Measurements from ENCODE around the gene MMP7.

The MMP7 gene, protein sequence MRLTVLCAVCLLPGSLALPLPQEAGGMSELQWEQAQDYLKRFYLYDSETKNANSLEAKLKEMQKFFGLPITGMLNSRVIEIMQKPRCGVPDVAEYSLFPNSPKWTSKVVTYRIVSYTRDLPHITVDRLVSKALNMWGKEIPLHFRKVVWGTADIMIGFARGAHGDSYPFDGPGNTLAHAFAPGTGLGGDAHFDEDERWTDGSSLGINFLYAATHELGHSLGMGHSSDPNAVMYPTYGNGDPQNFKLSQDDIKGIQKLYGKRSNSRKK

DNA sequence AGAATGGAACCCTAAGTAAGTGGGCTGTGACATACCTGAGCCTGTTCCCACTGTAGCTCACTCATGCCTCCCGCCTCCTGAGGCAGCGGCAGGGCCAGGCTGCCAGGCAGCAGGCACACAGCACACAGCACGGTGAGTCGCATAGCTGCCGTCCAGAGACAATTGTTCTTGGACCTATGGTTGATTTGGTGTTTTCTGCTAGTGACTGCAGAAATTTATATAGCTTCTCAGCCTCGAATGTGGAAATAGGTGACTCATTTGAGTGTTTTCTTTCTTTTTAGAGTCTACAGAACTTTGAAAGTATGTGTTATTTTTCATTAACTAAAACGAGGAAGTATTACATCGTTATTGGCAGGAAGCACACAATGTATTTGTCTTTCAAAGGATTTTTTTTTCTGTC lies at the start of gene MMP7:
MMP7 (minus strand) TSS at position 190 of the 400 bp plus-strand sequence; CDS start at position 143, 47 bp downstream.
- DNase-seq = no peak

DNA sequence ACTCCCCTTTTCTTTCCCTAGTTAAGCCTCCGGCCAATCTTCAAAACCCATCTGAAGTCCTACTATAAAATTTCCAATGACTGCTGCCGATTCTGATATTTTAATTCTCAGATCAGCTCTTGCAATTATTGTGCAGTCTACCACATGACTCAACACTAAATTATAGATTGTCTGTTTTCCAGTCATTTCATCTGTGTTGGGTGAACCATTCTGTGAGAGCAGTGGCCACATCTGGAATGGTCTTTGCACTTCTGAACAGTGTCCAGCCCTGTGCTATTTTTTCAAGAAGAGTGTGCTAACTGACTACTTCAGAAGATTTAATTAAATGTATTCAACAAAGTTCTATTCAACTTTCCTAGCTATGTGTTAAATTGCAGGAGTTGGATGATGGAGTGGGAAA lies 47.2 kb upstream of the MMP7 start:
- no peak for DNase-seq

DNA sequence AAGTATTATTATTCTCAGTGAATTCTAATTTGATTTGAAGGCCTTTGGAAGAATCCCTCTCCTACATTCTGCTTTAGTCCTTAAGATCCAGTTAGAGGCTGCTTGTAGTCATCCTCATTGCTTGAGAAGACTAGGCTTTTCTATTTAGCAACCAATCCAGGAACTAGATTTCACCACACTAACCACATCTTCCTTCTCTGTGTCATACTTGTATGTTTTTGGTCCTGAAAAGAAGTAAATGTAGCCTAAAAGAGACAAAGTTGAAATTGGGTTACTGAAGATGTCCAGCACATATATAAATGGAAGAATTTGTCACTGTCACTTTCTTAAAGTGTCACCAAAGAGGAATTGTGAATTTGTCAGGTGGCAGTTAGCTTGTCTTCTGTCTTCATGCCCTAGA lies 46.6 kb upstream of the MMP7 start:
- DNase-seq = no peak

DNA sequence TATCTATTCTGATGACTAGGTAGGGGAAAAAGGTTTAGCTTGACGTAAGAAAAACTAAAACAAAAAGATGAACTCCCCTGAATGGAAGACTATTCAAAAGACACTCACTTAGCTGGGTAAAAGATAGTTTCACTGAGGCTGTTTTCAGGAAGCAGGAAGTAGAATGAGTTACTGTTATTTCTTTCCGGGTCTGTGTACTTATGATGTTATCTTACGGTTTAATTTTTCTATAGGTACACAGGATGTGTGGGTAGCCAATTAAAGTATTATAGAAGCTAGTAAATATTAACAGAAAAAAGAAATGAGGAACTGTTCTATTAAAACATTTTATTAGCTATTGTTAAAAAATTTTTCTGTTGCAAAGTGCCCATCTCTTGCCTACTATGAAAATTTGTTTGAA lies 45.8 kb upstream of the MMP7 start:
- no peak for DNase-seq

DNA sequence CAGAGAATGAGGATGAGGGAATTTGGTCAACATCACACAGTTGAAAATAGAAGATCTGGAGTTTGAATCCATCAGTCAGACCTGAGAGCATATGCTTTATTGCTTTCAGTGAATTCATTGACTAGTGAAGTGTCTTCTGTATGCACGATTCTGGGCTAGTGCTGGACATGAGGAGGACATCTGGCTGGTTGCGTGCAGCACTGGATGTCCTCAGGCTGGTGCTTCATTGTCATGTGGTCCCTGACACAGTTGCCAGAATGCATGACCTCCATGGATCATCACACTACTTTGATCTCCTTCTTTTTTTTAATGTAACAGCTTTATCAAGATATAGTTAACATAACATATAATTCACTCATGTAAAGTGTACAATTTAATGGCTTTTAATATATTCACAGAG lies 44.5 kb upstream of the MMP7 start:
- no peak for DNase-seq

DNA sequence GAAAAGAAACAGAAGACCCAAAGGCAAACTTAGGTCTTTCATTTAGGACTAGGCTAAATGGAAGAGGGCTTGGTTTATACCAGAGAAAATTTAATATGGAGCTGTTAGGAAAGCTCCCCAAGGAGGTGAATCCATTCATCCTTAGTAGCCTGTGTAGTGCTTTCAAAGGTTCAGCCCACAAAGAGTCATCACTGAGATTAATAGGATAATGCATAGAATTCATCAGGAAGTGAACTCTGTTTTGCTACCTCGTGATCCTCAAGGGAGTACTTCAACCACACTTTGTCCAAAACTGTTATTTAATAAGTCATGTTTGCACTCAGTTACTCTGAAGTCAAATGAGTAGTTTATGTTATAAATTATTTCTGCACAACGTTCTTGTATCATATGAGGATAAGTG lies 43.3 kb upstream of the MMP7 start:
- DNase-seq = no peak

DNA sequence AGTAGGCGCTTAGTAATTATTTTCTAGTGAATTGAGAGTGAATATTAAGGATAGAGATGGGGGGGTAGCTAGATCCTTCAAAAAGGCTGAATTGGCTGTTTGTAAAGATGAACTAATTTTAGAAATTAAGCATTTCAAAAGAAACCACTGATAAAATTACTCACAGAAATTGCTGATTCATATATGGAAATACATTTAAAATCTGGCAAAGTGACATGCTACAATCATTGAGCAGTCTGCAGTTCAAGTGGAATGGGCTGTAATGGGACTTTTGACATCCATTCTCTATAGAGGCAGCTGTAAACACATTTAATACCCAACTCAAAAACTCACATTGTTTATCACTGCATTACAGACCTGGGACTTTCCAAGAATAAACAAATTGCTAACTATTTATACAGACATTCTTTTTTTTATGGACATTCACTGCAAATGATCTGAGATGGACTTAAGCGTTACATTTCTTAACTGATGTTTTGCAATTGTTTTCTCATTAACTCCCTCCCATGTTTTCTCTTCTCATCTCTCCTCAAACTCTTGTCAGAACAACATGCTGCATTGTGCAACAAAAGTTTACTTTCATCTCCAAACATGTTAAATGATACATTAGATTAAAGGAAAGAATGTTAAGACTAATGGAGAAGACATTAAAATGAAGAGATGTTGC lies 42.1 kb upstream of the MMP7 start:
- DNase-seq = no peak

DNA sequence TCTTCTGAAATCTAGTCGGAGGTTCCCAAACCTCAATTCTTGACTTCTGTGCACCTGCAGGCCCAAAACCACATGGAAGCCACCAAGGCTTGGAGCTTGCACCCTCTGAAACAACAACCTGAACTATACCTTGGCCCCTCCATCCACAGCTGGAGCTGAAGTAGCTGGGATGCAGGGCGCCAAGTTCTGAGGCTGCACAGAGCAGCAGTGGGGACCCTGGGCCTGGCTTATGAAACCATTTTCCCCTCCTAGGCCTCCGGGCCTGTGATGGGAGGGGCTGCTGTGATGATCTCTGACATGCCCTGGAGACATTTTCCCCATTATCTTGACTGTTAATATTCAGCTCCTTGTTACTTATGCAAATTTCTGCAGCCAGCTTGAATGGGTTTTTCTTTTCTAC lies 38.3 kb upstream of the MMP7 start:
- no peak for DNase-seq

DNA sequence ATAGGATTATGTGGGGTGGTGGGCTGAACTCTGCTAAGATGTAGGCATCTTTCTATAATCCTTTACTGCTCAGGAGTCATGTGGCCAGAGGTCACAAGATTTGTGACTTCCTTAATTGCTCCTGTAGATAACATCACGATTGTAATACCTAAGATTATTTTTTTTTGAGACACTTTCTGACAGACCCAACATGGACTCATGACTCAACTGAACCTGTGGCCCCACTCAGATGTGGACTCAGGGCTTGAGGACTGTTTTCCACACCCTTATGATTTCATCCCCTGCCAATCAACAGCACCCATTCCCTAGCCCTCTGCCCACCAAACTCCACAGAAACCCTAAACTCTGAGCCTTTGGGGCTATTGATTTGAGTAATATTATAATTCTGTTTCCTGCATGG lies 35.6 kb upstream of the MMP7 start:
- no peak for DNase-seq

DNA sequence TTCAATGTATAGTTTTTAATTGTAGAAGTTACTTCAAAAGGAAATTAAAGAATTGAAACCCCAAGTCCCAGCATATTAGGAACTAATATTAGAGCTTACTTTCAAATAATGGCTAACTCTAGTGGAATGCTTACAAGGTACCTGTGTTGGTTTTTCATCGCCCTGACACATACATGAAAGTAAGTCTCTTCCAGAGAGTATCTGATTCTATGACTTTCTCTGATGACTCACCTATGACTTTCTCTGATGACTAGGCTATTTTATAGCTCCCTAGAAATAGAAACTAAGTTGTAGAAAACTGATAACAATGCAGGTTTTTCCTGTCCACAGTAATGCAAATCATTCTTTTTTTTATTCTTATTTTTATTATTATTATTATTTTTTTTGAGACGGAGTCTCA lies 33.6 kb upstream of the MMP7 start:
- DNase-seq = no peak

DNA sequence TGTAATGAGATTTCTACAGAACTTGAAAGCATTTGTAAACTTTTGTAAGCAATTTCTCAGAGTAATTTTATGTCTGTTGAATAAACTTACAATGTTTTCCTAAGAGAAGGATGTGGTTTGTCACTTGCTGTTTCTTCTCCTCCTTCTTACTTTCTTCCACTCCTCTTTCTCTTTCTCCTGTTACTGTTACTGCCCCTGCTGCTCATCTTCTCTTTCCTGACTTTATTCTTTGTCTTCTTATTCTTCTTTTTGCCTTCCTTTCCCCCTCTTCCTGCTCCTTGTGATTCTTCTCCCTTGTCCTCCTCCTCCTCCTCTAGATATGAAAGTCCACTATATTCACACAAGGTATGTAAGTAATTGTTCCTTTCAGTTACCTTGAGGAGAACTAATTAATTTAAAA lies 31.1 kb upstream of the MMP7 start:
- DNase-seq = no peak

DNA sequence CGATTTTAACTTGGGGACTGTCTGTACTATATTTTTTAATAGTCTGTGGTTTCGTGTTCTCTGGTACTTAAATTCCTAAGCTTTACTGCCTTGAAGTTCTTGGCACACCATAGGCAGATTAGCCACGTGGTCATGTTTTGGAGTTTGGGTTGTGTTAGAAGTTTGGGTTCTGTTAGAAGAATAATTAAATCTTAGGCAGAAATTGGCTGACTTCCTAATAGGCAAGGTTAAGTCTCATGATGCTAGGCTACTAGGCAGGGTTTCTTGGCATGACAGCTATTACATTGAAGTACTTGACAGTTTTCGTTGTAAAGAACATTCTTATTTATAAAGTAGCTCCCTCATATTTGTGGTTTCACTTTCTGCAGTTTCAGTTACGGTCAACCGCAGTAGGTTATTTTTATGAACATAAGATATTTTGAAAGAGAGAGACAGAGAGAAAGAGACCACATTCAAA lies 30.0 kb upstream of the MMP7 start:
- no peak for DNase-seq

DNA sequence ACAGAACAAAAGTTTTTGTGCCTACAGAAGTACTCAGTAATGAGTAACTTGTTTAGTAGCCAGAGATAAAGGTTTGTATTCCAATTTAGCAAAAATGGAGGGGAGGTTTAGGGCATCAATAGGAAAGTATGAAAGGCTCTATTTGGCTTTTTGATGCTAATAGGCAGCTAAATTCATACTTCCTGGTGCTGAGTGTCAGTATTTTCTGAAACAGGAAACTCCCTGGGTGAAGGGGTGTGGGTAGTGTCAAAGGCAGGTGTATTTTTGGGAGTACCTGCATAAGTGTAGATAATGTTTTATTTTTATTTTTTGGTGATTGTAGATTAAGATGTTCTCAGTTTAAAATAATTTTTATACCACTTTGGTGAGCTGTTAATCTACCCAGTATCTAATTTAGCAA lies 29.3 kb upstream of the MMP7 start:
- no peak for DNase-seq

DNA sequence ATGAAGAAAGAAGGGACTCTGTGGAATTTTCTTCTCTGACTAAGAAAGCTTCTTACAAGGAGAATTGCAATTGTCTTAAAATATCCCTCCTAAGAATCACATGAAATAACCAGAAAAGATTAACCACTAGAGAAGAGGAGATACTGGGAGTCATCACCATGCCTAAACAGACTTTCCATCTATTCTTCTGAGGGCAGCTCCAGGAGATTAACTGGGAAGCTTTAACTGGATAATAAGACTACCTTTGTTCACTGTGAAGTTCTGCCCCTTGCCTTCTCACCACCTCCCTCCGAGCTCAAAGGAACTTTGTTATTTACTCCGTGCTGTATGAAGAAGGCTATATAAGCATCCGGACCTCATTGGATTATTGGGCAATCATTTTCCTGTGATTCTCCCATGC lies 24.5 kb upstream of the MMP7 start:
- DNase-seq = no peak

DNA sequence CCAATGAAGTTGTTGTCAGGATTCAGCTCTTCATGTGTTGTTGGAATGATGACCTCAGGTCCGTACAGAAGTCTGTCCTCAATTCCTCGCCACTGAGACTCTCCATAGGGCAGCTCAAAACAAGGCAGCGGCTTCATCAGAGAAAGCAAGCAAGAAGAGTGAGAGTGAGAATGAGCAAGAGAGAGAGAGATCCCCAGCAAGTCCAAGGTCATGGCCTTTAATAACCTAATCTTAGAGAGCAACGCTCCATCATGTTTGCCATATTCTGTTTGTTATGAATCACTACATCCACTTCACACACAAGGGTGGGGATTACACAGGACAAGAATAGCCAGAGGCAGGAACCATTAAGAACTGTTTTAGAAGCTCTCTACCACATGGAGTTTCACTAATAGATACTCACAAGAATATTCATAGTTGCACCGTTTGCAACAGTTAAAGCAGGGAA lies 23.3 kb upstream of the MMP7 start:
- no peak for DNase-seq

DNA sequence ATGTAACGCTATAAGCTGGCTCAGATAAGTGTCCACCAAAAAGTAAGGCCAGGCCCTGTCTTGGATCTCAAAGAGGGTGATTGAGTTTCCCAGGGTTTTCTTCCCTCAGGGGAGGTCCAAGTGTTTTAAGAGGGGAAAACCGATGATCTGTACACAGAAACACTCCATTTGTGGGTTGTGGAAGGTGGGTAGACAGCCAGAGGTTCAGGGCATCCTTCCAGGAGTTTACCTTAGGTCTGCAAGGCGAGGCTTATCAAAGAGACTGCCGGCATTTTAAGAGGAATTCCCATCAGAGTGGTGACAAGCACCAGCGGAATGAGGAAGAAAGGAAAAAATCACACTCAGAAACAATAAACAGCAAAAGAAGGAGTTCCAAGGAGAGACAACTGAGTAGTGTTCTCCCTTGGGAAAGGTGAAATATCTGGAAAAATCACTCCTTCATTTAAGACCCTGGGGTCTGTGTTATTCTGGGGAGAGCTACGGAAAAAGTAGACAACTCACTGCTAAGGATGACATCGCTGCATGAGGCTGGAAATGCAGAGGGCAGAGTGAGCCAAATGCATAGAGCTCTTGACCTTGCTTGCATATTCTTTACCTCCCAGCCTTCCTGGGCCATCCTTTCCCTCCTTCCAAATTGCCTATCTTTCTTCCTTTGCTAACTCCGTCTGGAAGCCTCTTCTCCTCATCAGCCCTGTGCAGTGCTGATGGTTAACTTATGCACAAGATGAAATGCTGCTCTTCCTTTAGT lies 22.1 kb upstream of the MMP7 start:
- no peak for DNase-seq

DNA sequence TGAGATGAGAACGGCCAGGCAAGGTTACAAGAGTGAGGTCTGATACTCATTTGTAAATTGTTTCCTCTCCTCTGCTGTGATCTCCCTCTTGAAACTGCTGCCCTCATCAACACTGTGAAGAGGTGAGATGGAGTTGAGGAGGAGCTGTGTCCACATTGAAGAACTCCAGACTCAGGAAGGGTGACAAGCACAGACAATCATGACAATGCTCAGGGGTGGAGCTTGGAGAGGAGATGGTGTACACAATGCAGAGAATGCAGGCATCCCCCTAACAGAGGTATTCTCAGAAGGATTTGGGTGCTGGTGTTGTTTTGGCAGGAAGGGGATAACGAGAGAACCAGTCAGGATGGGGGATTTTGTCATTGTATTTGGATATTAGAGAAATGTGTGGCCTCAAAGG lies 21.5 kb upstream of the MMP7 start:
- no peak for DNase-seq

DNA sequence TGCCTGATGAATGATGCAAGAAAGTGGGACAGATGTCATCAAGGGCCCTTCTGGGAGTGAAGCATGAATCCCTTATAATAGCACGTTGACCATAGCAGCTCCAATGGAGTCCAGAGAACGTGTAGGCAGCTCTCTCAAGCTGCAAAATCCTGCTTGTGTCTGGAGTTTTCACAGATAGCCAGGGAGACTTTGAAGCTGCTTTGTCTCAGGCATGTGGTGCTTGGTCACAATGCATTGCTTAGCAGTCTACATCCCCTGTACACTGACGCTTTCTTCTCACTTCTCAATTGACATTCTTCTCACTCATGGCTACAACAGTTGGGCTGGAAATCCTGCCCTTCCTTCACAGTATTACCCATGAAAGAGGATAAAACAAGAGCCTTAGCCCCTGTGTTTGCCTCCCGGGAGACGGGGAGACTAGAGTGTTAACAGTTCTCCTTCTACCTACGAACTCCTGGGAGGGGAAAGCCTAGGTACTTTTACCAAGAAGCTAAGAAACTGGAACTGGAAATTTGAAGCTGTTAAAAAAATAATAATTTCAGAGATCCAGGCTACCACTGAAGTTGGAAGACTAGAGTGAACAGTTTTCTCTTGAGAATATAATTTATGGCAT lies 20.7 kb upstream of the MMP7 start:
- no peak for DNase-seq

DNA sequence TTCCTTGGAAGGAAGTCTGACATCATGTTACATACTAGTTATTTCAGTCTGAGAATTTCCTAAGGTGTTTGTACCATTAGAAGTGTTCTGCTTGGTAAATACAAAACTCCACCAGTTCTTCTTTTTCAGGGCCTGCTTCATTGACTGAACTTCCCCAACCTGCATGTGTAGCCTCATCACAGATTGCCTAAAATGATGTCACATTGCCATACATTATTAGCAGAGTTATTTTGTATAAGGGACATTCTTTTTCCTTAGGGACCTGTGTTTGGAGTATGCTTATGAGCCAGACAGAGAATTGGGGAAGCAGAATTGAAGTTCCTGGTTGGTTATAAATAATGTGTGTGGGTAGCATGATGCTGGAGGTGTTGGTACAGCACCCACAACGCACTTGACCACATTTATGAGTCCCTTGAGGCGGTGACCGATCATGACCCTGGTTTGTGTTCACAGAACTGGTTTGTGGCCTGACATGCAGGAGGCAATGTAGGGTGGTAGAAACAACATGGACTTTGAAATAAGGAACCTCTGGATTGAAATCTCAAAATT lies 16.4 kb upstream of the MMP7 start:
- no peak for DNase-seq

DNA sequence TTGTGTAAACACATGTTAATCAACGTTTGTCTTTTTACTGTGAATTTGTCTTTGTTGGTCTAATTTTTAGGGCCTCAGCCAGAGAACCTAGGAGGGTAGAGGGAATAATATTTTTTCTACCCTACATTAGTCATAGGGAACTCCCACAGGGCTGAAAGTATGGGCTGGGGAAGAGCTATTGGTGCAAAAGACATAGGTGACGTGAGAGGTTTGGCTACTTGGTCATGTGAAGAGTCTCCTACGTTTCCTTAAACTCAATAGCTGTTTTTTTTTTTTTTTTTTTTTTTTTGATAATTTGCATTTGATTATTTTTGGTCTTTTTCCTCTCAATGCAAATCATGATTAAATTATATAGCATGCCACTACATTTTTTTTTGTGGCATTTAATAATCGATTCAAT lies 15.9 kb upstream of the MMP7 start:
- DNase-seq = no peak

DNA sequence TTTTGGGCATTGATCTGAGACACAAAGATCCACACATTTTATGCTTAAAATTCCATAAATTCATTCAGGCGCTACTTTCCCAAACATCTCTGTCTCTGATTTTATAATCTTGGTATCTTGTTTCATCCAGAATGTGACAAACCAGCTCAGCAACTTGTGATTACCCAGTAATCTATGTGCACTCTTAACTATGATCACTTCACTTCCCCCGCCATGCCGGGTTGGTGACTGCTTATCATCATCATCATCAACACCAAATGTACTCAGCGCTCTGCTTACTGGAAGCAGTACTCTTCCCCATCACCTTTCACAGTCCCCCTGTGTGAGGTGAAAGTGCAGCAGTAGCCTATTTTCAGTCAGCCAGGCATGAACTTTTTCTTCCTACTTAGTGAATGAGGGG lies 15.2 kb upstream of the MMP7 start:
- no peak for DNase-seq

DNA sequence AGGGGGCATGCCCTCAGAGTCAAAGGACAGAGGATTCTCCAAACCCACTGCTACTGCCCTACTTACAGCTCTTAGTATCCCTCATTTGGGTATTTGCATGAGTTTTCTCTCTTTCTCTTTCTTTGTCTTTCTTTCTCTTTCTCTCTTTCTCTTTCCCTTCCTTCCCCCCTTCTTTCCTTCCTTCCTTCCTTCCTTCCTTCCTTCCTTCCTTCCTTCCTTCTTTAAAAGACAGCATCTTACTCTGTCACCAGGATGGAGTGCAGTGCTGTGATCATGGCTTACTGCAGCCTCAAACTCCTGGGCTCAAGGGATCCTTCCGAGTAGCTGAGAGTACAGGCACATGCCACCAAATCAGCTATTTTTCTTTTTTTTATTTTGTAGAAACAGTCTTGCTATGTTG lies 14.0 kb upstream of the MMP7 start:
- DNase-seq = no peak

DNA sequence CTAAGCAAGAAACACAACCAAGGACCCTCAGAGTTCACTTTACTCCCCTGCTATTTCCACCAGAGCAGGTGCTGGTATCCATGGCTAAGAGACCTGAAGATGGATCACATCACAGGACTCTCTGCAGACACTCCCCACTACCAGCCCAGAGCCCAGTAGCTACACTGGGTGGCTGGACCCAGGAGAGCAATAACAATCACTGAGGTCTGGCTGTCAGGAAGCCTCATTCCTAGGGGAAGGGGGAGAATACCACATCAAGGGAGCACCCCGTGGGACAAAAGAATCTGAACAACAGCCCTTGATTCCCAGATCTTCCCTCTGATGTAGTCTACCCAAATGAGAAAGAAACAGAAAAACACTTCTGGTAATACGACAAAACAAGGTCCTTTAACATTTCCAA lies 9.0 kb upstream of the MMP7 start:
- DNase-seq = no peak

Data from stimulated activated CD4-positive, alpha-beta T cell treated with anti-CD3 and anti-CD28 coated beads, Interleukin-4, amount 100 ng/mL, for 4 hours (primary cell).